Medulla oblongata (tissue), 1 donor: Measurements from ENCODE around the gene NUP133.
A peak's percentile ranks its signal among the peaks of the same experiment; 100 is the strongest.
"Not testable (repeated sequence)": the region's sequence is repeated elsewhere in the genome, so short reads cannot be mapped to it uniquely, and the experiment has no call there.

Experiments
- DNase-seq: peaks from one replicate; pipeline ENCODE4 v3.0.0-alpha.2; 2015; ENCODE audit errors: extremely low spot score

The NUP133 gene

GRCh38 chr1:229507951-229508822 lies at the start of gene NUP133:
Gene NUP133, minus strand, starts transcription at chr1:229508341. Its CDS starts 92 bp downstream, at chr1:229508249.
- DNase-seq = peak; percentile 96

- DNase-seq = peak; percentile 32
Observed at GRCh38 chr1:229557200-229557850, 49.2 kb upstream of the NUP133 start.

GRCh38 chr1:229554886-229555621 lies 46.9 kb upstream of the NUP133 start:
- DNase-seq = no peak

DNA sequence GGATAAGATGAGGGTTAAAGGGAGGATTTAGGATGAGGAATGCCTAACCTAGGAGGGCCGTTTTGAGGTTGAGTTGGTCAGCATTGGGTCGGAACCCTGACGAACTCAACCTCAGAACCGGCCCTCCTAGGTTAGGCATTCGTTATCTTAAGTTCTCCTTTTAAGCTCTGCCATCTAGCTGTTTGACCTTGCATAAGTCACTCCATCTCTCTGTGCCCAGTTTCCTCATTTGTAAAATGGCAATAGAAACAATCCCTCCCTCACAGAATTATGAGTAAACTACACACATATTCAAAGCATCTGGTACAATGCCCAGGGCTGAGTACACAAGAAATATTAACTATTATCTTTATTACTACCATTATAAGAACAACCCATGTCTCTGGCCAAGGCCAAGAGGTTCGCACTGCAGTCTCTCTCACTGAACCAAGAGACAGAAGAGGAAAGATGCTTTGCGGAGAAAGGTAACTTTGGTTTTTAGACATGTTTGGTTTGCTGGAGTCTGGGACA lies 45.5 kb upstream of the NUP133 start:
- DNase-seq = no peak

GRCh38 chr1:229552732-229553131 lies 44.6 kb upstream of the NUP133 start:
- DNase-seq = no peak

DNA sequence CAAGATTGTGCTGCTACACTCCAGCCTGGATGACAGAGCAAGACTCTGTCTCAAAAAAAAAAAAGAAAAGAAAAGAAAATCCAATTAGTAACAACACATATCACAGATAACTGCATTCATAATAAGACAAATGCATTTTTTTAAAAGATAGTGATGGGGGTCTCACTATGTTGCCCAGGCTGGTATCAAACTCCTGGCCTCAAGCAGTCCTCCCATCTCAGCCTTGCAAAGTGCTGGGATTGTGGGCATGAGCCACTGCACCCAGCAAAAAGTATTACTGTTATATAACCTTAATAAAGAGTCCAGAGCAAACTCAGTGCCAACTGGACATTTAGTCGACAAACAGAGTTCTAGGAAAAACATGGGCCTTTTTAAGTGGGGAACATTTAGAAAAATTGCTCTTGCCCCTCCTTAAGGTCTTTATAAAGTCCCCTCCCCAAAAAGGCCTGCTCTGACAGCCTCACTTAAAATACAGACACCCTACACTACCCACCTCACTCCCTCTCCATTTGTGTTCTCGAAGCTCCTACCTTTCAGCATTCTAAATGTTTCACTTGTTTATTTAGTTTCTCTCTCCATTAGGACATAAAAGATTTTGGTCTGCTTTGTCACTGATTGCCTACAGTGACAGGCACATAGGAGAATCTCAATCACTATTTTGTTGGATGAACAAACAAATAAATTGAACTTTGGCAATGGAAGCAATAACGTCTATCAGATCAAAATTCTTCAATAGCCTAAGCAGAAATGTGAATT lies 42.8 kb upstream of the NUP133 start:
- DNase-seq = no peak

GRCh38 chr1:229547542-229547941 lies 39.4 kb upstream of the NUP133 start:
- no peak for DNase-seq

DNA sequence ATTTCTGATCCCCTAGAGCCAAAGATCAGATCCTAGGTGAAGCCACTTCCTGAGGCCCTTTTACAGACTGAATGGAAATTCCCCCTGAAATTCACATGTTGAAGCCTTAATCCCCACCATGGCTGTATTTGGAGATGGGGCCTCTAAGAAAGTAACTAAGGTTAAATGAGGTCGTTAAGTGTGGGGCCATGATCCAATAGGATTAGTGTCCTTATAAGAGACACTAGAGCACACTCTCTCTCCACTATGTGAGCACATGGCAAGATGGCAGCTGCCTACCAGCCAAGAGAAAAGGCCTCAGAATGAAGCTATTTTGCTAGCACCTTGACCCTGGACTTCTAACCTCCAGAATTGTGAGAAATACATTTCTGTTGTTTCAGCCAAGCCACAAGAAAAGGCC lies 36.4 kb upstream of the NUP133 start:
- no peak for DNase-seq

DNA sequence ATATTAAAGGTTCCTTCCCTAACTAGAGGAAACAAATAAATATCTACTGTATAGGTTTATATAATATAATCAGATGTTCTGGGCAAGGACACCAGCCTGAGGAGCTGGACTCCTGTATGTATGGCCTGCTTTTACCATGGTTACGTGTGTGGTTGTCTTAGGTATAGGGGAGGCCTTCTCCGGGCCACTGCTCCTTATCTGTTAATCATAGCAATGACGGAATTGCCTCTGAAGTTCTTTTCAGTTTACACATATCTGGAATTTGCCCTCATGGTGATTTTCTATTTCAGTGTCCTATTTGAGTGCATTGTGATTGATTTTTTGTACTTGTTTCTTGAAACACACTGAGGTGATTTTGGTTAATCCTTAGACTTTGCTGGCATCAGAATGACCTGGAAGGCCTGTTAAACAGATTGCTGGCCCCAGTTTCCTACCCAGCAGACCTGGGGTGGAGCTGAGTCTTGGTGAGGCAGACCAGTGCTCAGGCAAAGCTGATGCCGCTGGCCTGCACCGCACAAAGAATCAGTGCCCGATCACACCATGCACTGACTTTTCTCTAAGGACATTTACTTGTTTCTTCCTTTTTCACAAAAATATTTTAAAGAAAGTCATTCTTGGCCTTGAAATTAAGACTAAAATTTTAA lies 31.8 kb upstream of the NUP133 start:
- no peak for DNase-seq

GRCh38 chr1:229538945-229539344 lies 30.8 kb upstream of the NUP133 start:
- no peak for DNase-seq

DNA sequence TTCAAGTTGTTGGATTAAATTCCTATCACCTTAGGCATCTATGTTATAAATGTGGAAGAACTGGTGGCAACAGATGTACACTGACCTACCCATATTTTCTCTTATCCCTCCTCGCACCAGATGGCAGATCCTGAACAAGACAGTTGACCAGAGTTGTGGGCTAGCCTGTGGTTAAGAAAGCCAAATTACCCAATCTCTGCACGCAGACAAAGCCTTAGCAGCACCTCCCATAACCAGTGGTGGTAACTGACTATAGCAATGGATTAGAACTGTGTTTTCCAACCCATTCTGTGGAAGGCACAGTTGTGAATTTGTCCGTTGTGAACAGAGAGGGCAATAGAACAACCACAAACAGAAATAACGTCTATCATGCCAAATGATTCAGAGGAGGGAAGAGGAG lies 29.8 kb upstream of the NUP133 start:
- DNase-seq = no peak

- no peak for DNase-seq
Observed at GRCh38 chr1:229536982-229537381, 28.8 kb upstream of the NUP133 start.

DNA sequence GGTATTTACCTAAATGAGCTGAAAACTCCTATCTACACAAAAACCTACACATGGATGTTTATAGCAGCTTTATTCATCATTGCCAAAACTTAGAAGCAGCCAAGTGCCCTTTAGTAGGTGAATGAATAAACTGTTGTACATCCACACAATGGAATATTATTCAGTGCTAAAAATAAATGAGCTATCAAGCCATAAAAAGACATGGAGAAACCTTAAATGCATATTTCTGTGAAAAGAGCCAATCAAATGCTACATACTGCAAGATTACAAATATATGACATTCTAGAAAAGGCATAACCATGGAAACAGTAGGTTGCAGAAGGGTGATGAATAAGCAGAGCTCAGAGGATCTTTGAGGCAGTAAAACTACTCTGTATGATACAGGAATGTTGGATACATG lies 27.1 kb upstream of the NUP133 start:
- peak; percentile 12 for DNase-seq

GRCh38 chr1:229531326-229531725 lies 23.2 kb upstream of the NUP133 start:
- DNase-seq = no peak

GRCh38 chr1:229529639-229530038 lies 21.5 kb upstream of the NUP133 start:
- no peak for DNase-seq

DNA sequence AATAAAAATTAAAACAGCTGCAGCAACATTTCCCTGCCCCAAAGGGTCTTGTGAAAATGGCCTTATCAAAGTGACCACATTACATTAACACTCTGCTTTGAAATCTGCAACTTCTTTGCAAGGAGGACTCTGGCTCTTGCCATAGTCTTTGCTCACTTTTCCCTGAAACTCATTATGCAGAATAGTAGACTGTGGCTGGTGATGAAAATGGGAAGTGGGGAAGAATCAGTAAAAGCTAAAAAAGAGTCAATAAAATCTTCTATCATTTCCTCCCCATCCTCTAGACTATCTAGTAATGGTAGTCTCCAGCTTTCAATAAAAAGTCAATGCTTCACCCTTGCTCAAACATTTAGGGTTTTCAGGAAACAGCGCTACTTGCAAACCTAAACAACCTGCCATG lies 18.6 kb upstream of the NUP133 start:
- no peak for DNase-seq

DNA sequence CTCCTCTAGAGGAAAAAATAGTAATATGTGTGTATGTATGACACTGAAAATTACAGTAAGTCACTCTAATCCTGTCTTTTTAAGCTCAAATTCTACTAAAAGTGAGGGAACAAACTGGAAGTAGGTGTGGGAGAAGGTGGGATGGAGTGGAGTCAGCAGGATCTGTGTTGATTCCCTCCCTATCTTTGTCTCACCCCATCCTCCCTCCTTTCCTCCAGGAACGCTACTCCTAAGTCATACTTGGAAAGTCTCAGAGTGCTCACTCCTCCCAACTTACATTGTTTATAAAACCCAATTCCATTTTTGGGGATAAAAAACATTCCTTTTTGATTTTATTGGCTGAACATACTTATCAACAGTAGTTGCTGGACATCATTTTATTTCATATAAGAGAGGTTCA lies 14.9 kb upstream of the NUP133 start:
- DNase-seq = no peak

GRCh38 chr1:229514578-229515275 lies 6.6 kb upstream of the NUP133 start:
- peak; percentile 92 for DNase-seq

GRCh38 chr1:229511625-229512024 lies 3.5 kb upstream of the NUP133 start:
- not testable (repeated sequence) for DNase-seq

GRCh38 chr1:229511201-229511600 lies 3.1 kb upstream of the NUP133 start:
- DNase-seq = not testable (repeated sequence)
